Activated naive CD4-positive, alpha-beta T cell treated with anti-CD3 and anti-CD28 coated beads for 36 hours (primary cell): Measurements from ENCODE around the gene NDEL1. TPM values are rescaled to one million over a fixed set of nuclear protein-coding genes. Genes with fewer than 3 reads are reported as not detected.

Experiments used
- CTCF ChIA-PET: fragments of 350-600 bp; sonication (Branson Sonifier 250); formaldehyde crosslinking; loops from one replicate; lab custom pipeline; 2021; ENCODE audit warnings: antibody characterized with exemption; lab: Charles Lee
- DNase-seq: peaks from one replicate; pipeline ENCODE4 v3.0.0-alpha.2; 2020
- H3K27ac Mint-ChIP-seq: one replicate; pipeline ENCODE4 v1.8.0; 2021; ENCODE audit warnings: mild to moderate bottlenecking, mixed read lengths
- H3K27me3 Mint-ChIP-seq: one replicate; pipeline ENCODE4 v1.8.0; 2021; ENCODE audit warnings: low read depth, mixed read lengths
- H3K36me3 Mint-ChIP-seq: one replicate; pipeline ENCODE4 v1.8.0; 2021; ENCODE audit warnings: low read depth, mixed read lengths
- H3K4me1 Mint-ChIP-seq: one replicate; pipeline ENCODE4 v1.8.0; 2021; ENCODE audit warnings: low read depth, mixed read lengths
- H3K4me3 Mint-ChIP-seq: one replicate; pipeline ENCODE4 v1.8.0; 2021; ENCODE audit warnings: mild to moderate bottlenecking, moderate library complexity, mixed read lengths
- H3K9me3 Mint-ChIP-seq: one replicate; pipeline ENCODE4 v1.8.0; 2021; ENCODE audit warnings: mixed read lengths
- intact Hi-C: fragments of 100-400 bp; cut with micrococcal nuclease; formaldehyde crosslinking; loops from one replicate; pipeline ENCODE4 v1.15.1; 2023
- total RNA-seq, 2 experiments: library from RNA; stranded (reverse); gene quantifications; one replicate each; pipeline ENCODE4 v1.2.3, GENCODE V29; 2021

The NDEL1 gene
- total RNA-seq, 2 experiments from 2014 or later, result 43.1 to 47.1 TPM

- H3K36me3 Mint-ChIP-seq, result peaks cover 30% of the 10 kb centered on the region
- H3K27me3 Mint-ChIP-seq, result no peaks in the 10 kb centered on the region
- H3K4me3 Mint-ChIP-seq, result no peak overlapping the region
- intact Hi-C loops, result no loop called here
- no peaks in the 10 kb centered on the region for H3K4me1 Mint-ChIP-seq
- CTCF ChIA-PET, result no interaction called here
- H3K9me3 Mint-ChIP-seq, result no peaks in the 10 kb centered on the region
- no peak for DNase-seq
- H3K27ac Mint-ChIP-seq, result no peak overlapping the region
Observed at GRCh38 chr17:8474826-8475225, 39.1 kb downstream of the NDEL1 start.

GRCh38 chr17:8475227-8475626 lies 39.5 kb downstream of the NDEL1 start:
- Mint-ChIP-seq H3K4me1 (no peaks in the 10 kb centered on the region), H3K9me3 (no peaks in the 10 kb centered on the region), H3K27ac (no peak overlapping the region), H3K27me3 (no peaks in the 10 kb centered on the region), H3K4me3 (no peak overlapping the region), H3K36me3 (peaks cover 30% of the 10 kb centered on the region)
- intact Hi-C loops, result no loop called here
- CTCF ChIA-PET, result no interaction called here
- DNase-seq, result no peak

GRCh38 chr17:8475781-8476180 lies 40.1 kb downstream of the NDEL1 start:
- H3K36me3 Mint-ChIP-seq, result peaks cover 33% of the 10 kb centered on the region
- no peaks in the 10 kb centered on the region for H3K27me3 Mint-ChIP-seq

GRCh38 chr17:8476741-8477140 lies 41.1 kb downstream of the NDEL1 start:
- CTCF ChIA-PET, result no interaction called here
- Mint-ChIP-seq H3K9me3 (no peaks in the 10 kb centered on the region), H3K27ac (no peak overlapping the region), H3K4me1 (no peaks in the 10 kb centered on the region), H3K4me3 (no peak overlapping the region), H3K36me3 (peaks cover 36% of the 10 kb centered on the region), H3K27me3 (no peaks in the 10 kb centered on the region)
- intact Hi-C loops, result no loop called here
- no peak for DNase-seq

More at GRCh38 chr17:8475781-8476180, 40.1 kb downstream of the NDEL1 start:
- no peak overlapping the region for H3K4me3 Mint-ChIP-seq
- CTCF ChIA-PET, result no interaction called here
- DNase-seq, result no peak
- no peaks in the 10 kb centered on the region for H3K4me1 Mint-ChIP-seq
- H3K9me3 Mint-ChIP-seq, result no peaks in the 10 kb centered on the region
- no peak overlapping the region for H3K27ac Mint-ChIP-seq
- intact Hi-C loops, result no loop called here

- intact Hi-C loops, result no loop called here
- Mint-ChIP-seq H3K27me3 (no peaks in the 10 kb centered on the region), H3K4me3 (no peak overlapping the region), H3K36me3 (peaks cover 38% of the 10 kb centered on the region), H3K9me3 (no peaks in the 10 kb centered on the region), H3K27ac (no peak overlapping the region), H3K4me1 (no peaks in the 10 kb centered on the region)
- DNase-seq, result no peak
- CTCF ChIA-PET, result no interaction called here
Observed at GRCh38 chr17:8477171-8477570, 41.5 kb downstream of the NDEL1 start.

- H3K27ac Mint-ChIP-seq, result no peak overlapping the region
- no peak for DNase-seq
- CTCF ChIA-PET, result no interaction called here
- peaks cover 1% of the 10 kb centered on the region for H3K9me3 Mint-ChIP-seq
- intact Hi-C loops, result no loop called here
- H3K27me3 Mint-ChIP-seq, result no peaks in the 10 kb centered on the region
- H3K36me3 Mint-ChIP-seq, result peaks cover 43% of the 10 kb centered on the region
- H3K4me3 Mint-ChIP-seq, result no peak overlapping the region
- H3K4me1 Mint-ChIP-seq, result no peaks in the 10 kb centered on the region
Observed at GRCh38 chr17:8477715-8478441, 42.2 kb downstream of the NDEL1 start.

- Mint-ChIP-seq H3K27ac (no peak overlapping the region), H3K27me3 (no peaks in the 10 kb centered on the region), H3K36me3 (peaks cover 46% of the 10 kb centered on the region), H3K9me3 (peaks cover 5% of the 10 kb centered on the region), H3K4me1 (no peaks in the 10 kb centered on the region), H3K4me3 (no peak overlapping the region)
- intact Hi-C loops, result no loop called here
- DNase-seq, result no peak
- CTCF ChIA-PET, result interaction anchor here (1.5 kb wide), 1 partner anchor 15 kb away, joined by 3 read pairs; no protein-coding TSS in a partner anchor
Observed at GRCh38 chr17:8479431-8479947, 43.8 kb downstream of the NDEL1 start.

- no peaks in the 10 kb centered on the region for H3K4me1 Mint-ChIP-seq
- no peak for DNase-seq
- intact Hi-C loops, result no loop called here
- no peaks in the 10 kb centered on the region for H3K27me3 Mint-ChIP-seq
- H3K27ac Mint-ChIP-seq, result no peak overlapping the region
- peaks cover 44% of the 10 kb centered on the region for H3K36me3 Mint-ChIP-seq
- H3K4me3 Mint-ChIP-seq, result no peak overlapping the region
- CTCF ChIA-PET, result interaction anchor here (1.5 kb wide), 1 partner anchor 15 kb away, joined by 3 read pairs; no protein-coding TSS in a partner anchor
- H3K9me3 Mint-ChIP-seq, result peaks cover 12% of the 10 kb centered on the region
Observed at GRCh38 chr17:8480011-8480976, 44.6 kb downstream of the NDEL1 start.

GRCh38 chr17:8481089-8481488 lies 45.4 kb downstream of the NDEL1 start:
- no peak overlapping the region for H3K4me3 Mint-ChIP-seq
- no peak for DNase-seq
- CTCF ChIA-PET, result no interaction called here
- no peak overlapping the region for H3K27ac Mint-ChIP-seq
- intact Hi-C loops, result no loop called here
- H3K27me3 Mint-ChIP-seq, result no peaks in the 10 kb centered on the region
- H3K4me1 Mint-ChIP-seq, result no peaks in the 10 kb centered on the region
- peaks cover 39% of the 10 kb centered on the region for H3K36me3 Mint-ChIP-seq
- peaks cover 13% of the 10 kb centered on the region for H3K9me3 Mint-ChIP-seq

GRCh38 chr17:8481703-8482102 lies 46.0 kb downstream of the NDEL1 start:
- H3K27ac Mint-ChIP-seq, result no peak overlapping the region
- H3K27me3 Mint-ChIP-seq, result no peaks in the 10 kb centered on the region
- H3K9me3 Mint-ChIP-seq, result peaks cover 13% of the 10 kb centered on the region
- intact Hi-C loops, result no loop called here
- H3K4me1 Mint-ChIP-seq, result no peaks in the 10 kb centered on the region
- no peak for DNase-seq
- H3K36me3 Mint-ChIP-seq, result peaks cover 39% of the 10 kb centered on the region
- H3K4me3 Mint-ChIP-seq, result no peak overlapping the region
- CTCF ChIA-PET, result no interaction called here

- Mint-ChIP-seq H3K4me1 (no peaks in the 10 kb centered on the region), H3K27me3 (no peaks in the 10 kb centered on the region), H3K27ac (no peak overlapping the region), H3K4me3 (no peak overlapping the region), H3K36me3 (peaks cover 44% of the 10 kb centered on the region), H3K9me3 (peaks cover 13% of the 10 kb centered on the region)
- intact Hi-C loops, result no loop called here
- DNase-seq, result no peak
- CTCF ChIA-PET, result no interaction called here
Observed at GRCh38 chr17:8482546-8482945, 46.9 kb downstream of the NDEL1 start.

GRCh38 chr17:8484465-8484864 lies 48.8 kb downstream of the NDEL1 start:
- no peak overlapping the region for H3K27ac Mint-ChIP-seq
- H3K4me1 Mint-ChIP-seq, result no peaks in the 10 kb centered on the region
- no peaks in the 10 kb centered on the region for H3K27me3 Mint-ChIP-seq
- CTCF ChIA-PET, result no interaction called here
- DNase-seq, result no peak
- H3K36me3 Mint-ChIP-seq, result peaks cover 38% of the 10 kb centered on the region
- peaks cover 13% of the 10 kb centered on the region for H3K9me3 Mint-ChIP-seq
- no peak overlapping the region for H3K4me3 Mint-ChIP-seq
- intact Hi-C loops, result no loop called here
